Left renal cortex interstitium (tissue), 4 donors: ENCODE measurements around the gene MCUR1. TPM values are rescaled to one million over a fixed set of nuclear protein-coding genes. Genes with fewer than 3 reads are reported as not detected.
"Not testable (repeated sequence)": the region's sequence is repeated elsewhere in the genome, so short reads cannot be mapped to it uniquely, and the experiment has no call there.

Experiments
- DNase-seq, 4 donors: peaks; one replicate each; pipeline ENCODE4 v3.0.0-alpha.2; 2013; ENCODE audit warnings: low read depth in 4 of 4, low spot score in 2 of 4, missing footprints in 1 of 4
- polyA plus RNA-seq, 4 donors: library from polyadenylated mRNA; unstranded; fragments of 120-200 nt; gene quantifications; one replicate each; pipeline ENCODE4 v1.2.1, GENCODE V29; 2013; ENCODE audit not compliant: insufficient read length in 4 of 4

Gene MCUR1
- polyA plus RNA-seq, 4 donors = 49.2 to 62.2 (median 54.1) TPM

DNA sequence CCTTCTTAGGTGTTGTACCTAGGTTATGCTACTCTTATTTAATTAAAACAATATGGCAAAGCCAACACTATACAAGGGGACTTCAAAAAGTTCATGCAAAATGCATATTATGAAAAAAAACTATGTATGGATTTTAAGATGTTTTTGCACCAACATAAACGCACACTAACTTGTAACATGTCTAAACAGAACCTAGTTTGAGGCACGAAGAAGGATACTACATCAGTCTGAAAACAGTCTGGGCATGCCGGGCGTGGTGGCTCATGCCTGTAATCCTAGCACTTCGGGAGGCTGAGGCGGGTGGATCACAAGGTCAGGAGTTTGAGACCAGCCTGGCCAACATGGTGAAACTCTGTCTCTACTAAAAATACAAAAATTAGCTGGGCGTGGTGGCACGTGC lies 34.2 kb downstream of the MCUR1 start:
- DNase-seq = not testable (repeated sequence)

DNA sequence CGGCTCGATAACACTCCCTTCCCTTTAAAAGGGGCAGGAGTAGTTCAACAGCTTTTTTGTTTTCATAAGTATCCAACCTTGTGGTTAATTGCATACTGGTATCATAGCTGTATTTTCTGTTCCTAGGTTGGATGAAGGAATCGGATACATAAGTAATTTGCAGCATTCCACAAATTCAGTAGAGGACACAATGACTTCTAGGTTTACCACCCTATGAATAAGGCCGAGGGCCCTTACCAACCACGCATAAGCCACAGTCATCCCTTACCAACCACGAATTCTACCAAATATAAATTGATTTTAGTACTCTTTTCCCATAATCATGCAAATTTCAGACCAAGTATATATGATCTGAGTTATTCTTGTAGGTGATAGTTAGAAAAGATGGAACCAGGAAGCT lies 36.3 kb downstream of the MCUR1 start:
- no peak for DNase-seq

DNA sequence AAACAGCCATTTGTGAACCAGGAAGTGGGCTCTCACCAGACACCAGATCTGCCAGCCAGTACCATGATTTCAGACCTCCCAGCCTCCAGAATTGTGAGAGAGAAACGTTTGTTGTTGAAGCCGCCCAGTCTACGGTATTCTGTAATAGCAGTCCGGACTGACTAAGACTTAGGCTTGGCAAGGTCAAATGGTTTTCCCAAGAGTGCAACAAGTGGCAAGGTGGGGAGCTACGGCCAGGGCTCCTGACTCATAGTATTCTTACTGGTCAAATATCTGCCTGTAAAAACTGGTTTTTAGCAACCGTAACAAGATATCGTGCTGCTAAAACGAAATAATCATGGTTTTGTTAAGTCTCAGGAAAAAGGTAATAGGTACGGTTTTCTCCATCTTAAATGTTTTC lies 37.8 kb downstream of the MCUR1 start:
- no peak for DNase-seq

DNA sequence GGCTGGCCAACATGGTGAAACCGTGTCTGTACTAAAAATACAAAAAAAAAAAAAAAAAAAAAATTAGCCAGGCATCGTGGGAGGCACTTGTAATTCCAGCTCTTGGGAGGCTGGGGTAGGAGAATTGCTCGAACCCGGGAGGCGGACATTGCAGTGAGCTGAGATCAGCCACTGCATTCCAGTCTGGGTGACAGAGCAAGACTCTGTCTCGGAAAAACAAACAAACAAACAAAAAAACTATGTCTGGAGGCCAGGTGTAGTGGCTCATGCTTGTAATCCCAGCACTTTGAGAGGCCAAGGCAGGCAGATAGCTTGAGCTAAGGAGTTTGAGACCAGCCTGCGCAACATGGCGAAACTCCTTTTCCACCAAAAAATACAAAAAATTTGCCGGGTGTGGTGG lies 38.9 kb downstream of the MCUR1 start:
- DNase-seq = not testable (repeated sequence)

DNA sequence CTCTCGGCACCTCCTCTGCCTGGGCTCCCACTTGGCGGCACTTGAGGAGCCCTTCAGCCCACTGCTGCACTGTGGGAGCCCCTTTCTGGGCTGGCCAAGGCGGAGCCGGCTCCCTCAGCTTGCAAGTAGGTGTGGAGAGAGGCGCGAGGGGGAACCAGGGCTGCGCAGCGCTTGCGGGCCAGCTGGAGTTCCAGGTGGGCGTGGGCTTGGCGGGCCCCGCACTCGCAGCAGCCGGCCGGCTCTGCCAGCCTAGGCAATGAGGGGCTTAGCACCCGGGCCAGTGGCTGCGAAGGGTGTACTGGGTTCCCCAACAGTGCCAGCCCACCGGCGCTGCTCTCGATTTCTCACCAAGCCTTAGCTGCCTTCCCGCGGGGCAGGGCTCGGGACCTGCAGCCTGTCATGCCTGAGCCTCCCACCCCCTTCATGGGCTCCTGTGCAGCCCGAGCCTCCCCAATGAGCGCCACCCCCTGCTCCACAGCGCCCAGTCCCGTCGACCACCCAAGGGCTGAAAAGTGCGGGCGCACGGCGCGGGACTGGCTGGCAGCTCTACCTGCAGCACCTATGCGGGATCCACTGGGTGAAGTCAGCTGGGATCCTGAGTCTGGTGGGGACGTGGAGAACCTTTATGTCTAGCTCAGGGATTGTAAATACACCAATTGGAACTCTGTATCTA lies 41.9 kb downstream of the MCUR1 start:
- not testable (repeated sequence) for DNase-seq

DNA sequence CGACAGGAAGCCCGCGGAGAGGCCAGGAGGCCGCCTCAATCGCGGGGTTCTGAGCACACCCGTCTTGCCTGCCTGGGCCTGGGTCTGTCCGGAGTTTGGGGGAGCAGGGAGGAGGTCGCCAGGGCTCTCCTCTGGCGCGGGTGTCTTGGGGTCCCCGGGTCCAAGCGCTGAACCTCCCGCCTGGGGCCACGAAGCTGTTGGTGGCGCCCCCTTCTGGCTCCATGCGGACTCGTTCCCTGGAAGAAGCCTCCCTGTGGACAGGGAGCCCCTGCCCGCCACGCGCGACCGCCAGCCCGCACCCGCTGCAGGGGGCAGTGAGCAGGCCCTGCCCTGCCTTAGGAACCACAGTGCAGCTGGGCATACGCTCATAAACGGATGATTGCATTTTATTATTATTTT lies 44.7 kb downstream of the MCUR1 start:
- no peak for DNase-seq

DNA sequence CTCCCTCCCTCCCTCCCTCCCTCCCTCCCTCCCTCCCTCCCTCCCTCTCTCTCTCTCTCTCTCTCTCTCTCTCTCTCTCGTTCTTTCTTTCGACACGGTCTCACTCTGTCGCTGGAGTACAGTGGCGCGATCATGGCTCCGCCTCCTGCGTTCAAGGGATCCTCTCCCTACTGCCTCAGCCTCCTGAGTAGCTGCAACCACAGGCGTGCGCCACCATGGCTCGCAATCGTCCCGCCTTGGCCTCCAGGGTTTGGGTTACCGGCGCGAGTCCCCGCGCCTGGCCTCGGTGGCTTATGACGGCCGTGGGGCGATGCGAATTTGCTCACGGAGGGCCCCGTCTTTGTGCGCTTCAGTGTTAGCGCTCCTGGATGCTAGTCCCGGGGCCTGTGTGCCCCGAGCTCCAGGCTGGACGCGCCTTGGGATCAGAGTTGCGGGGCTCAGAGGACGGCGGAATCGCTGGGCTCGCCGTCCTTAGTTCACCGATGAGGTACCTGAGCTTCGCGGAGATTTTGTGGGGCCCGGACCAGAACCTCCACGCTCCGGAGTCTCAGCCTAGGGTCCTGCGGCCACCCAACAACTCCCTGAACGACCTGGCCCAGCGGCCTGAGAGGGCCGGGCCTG lies 45.2 kb downstream of the MCUR1 start:
- DNase-seq = no peak

DNA sequence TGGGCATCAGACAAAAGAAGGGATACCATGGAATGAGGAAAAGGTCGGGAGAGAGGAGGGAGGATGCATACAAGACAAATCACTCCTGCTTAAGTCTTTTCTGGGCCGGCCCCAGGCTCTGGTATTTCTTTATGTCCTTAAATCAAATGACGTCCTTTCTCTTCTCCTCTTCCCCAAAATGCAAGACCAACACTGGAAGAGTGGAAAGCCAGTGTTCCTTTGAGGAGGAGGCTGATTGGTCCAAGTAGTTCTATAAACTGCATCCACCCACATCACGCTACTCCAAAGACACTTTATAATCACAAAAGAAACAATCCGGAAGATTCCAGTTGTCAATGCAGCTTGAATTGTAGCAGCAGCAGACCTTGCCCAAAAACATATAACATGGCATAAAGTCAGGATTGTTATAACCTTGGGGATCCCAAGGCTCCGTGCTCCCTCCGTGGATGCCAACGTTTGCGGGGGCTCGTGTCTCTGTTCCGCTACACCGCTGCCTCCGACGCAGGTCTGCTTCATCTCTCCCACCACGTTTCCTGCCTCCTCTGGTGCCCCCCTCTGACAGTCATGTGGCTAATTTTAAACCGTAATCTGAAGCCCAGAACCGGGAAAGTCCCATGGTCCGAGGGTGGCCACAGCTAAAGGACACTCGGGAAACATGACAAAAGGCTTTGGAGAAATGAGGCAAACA lies 47.1 kb downstream of the MCUR1 start:
- DNase-seq = peak; percentile 11 to 48 (median 24)

DNA sequence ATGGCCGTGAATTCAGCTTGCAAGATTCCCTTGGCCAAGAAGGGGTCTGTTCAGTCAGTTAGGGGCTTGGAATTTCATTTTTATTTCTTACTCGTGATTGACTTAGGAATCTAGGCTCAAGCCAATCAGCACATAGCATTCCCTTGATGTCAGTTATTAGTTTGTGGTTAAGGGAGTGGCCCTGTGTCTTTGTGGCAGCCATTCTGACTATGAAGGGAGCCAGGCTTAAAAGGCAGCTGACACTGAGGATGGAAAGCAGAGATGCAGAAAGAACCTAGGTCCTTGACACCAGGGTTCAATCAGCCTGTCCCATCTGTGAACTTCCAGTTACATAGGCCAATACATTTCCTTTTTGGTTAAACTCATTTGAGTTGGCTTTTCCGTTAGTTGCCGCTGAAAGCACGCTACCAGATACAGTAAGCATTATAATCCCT lies 48.1 kb downstream of the MCUR1 start:
- no peak for DNase-seq

DNA sequence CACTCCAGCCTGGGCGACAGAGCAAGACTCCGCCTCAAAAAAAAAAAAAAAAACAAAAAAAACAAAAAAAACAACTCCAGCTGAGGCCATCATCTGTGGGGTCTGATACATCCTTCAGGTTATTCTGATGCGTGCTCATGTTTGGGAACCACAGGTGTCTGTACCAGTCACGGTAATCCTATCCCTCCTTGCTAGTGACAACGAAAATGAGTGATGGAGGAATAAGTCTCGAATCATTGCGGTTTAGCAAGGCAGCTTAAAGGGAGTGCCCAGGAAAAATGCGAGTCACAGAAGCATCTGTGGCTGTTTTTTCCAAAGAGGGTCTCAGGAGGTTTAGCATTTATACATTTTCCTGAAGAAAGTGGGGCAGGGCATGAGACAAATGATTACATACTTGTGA lies 48.8 kb downstream of the MCUR1 start:
- no peak for DNase-seq

DNA sequence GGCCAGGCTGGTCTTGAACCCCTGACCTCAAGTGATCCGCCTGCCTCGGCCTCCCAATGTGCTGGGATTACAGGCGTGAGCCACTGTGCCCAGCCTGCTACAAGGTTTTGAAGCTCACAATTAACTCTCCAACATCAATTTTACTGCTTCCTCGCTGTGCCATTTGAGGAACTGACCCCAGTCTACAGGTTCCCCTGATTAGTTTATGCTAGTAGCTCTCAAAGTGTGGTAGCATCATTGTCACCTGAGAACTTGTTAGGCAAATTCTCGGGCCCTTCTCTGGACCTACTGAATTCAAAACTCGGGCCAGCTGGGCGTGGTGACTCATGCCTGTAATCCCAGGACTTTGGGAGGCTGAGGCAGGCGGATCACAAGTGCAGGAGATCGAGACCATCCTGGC lies 49.4 kb downstream of the MCUR1 start:
- no peak for DNase-seq

DNA sequence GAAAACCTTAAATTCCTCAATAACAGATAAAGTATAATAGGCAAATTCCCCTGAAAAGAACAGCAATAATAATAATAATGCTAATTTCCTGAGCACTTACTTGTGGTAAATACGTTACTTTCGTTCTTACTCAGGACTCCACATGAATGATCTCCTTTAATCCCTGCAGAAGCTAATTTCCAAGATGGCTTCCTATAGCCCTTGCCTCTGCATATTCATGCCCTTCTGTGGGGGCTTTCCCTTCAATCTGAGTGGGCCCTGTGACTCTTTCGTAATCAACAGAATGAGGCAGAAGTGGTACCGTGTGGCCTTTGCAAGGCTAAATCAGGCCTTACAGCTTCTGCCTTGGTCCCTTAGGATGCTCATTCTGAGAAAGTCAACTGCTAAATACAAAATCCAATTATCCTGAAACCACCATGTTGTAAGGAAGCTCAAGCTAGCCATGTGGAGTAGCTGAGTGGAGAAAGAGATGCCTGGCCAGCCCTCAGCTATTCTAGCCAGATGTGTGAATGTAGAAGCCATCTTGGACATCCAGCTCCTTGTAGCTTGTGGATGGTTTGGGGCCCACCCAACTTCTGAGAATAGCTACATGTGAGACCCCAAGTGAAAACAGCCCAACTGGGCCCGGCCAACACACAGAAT lies 50.5 kb downstream of the MCUR1 start:
- no peak for DNase-seq

DNA sequence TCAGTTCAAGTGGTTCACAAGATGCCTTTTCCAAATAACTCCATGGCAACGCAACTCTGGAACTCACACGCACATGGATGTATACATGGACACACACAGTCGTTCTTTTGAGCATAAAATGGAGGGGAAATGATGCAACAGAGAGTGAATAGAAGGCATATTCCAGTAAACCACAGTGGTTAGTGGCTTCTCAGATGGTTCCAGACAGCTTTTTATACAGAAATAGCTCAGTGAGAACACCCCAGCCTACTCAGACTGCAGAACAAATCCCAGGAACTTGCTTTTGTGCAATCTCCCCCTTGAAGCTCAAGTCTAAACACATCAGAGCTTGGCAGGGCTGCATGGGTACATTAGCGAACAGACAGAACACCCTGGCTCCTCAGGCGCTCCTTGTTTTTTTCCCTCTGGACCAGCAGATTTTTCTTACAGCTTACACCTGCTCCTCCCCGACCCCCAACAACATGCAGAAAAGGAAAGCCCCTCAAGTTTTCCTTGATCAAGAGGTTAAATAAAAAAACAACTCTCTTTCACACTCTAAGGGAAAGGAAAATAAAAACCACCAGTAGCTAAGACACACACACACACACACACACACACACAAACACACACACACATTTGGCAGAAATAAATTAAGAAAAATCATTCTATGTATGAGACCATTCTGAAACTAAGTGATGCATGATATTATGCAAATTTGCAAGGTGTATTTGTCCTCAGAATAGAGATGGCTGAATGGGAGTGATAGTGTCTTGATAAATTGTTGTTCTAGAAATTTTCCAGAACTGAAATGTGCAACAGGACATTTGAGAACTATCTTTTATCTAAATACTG lies 51.5 kb downstream of the MCUR1 start:
- no peak for DNase-seq

DNA sequence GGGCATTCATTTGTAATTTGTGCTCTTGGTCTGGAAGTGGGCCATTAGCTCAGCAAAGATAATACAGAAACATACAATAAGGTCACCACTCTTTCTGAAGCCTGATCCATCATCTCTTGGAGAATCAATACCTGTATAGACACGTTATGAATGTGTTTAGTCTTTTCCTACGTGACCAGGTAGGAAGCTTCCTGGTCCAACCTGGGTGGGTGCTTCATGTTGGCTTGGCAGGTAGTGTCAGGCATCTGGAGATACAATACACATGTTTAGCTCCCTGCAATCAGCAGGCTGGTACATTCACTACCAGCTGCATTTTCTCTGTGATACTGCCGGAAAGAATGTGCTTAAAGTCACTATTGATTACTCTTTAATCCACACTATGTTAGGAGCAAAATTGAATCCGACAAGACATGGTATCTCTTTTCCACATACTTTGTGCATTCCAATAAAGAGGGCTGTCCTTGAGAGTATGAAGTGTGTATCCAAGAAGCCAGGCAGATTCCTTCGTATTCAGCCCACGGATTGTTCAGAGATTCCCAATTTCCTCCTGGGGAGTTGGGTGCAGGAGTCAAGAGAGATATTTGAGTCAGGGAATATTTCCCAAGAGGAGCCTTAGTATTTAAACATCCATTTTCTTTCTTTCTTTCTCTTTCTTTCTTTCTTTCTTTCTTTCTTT lies 52.9 kb downstream of the MCUR1 start:
- DNase-seq = no peak

DNA sequence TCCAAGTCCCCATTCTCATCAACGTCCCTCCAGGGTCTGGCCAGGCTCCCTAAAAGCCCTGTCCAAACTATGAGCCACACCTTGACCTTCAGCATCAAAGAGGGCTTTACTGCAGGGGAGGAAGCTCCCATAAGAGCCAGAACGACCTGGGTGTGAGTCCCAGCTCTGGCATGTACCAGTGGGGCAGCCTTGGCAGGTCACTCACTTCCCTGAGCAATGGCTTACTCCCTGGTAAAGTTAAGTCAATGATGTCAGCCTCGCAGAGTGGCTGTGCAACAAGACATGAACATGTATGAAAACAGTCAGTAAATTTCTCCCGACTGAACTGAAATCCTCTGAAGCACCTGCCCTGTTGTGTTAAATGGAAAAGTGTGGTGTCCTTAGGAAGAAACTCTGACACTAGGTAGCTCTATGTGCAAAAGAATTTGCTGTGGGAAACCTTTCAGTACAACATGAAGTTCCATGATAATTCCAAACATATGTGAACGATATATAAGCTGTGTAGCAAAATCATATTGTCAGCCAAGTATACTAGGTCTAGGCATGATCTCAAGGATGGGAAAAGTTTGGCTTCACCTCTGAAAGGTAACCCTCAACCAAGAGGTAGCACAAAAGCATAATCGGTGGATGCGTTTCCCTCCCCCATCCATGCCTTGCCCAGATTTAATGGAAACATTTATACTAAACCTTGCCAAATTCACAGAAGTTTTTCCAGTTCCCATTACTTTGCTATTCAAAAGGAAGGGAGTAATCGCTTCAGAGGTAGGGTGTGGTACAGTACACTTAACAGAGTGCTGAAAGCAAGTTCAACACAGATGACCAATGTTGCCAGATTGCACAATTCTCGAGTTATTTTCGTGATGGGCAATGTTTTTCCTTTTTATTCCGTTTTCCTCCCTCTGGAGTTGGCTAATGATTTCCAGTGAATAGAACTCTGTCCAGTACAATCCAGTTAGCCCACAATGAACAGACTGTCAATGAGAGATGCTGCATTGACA lies 53.8 kb downstream of the MCUR1 start:
- DNase-seq = no peak

DNA sequence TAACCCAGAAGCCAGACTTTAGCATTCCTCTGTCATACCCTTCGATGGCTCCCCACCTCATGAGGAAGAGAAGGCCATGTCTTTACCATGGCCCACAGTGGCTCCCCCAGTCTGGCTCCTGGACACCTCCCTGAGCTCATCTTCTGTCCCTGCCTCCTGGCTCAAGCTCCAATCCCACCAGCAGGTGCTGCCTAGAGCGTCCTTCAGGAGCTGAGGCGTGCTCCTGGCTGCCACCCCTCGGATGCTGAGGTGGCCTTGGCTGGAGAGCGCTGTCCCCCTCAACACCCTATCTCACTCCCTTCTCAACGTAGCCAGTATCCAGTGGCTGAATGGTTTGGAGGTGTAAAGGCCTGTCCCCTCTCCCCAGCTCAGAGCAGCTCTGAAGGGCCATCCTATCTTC lies 55.3 kb downstream of the MCUR1 start:
- DNase-seq = no peak

DNA sequence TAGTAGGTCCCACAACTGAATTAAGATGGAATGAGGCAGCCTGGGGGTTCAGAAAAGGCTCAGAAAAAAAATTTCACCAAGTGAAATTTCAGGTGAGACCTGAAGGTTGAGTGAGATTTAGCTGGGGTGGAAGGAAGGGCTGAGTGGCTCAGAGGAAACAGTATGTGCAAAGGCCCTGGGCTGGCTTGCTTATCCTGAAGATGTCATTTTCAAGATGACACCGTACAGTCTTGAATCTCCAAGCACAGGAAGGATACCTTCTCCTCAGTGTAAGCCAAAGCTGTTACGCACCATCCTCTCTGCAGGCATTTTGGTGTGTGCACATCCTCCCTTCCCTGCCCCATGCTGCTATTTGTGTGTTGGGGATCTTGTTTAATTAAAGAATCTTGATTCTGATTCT lies 59.7 kb downstream of the MCUR1 start:
- DNase-seq = no peak

DNA sequence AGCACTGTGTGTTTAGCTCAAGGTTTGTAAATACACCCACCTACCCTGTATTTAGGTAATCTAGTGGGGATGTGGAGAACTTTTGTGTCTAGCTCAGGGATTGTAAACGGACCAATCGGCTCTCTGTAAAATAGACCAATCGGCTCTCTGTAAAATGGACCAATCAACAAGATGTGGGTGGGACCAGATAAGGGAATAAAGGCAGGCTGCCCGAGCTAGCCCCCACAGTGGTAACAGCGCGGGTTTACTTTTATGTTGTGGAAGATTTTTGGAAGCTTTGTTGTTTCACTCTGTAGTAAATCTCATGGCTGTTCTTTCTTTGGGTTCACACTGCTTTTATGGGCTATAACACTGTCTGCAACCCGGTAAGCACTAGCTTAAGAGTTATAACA lies 70.6 kb downstream of the MCUR1 start:
- no peak for DNase-seq
